Kidney epithelial cell (primary cell): ENCODE measurements around the gene GALNT16. TPM values are rescaled to one million over a fixed set of nuclear protein-coding genes. Genes with fewer than 3 reads are reported as not detected.

Source experiments
- DNase-seq: peaks from one replicate; pipeline ENCODE4 v3.0.0-alpha.2; 2010; ENCODE audit warnings: low read depth
- H3K27me3 ChIP-seq: 2 replicates; pipeline ENCODE4 v1.6.0; 2011; ENCODE audit warnings: low read length; ENCODE audit not compliant: control insufficient read depth, insufficient read depth
- H3K36me3 ChIP-seq: 2 replicates; pipeline ENCODE4 v1.5.1; 2011; ENCODE audit warnings: low read length; ENCODE audit not compliant: control insufficient read depth, insufficient read depth
- H3K4me3 ChIP-seq: 2 replicates; pipeline ENCODE4 v1.5.1; 2011; ENCODE audit warnings: low read depth, mild to moderate bottlenecking, control low read depth, low read length
- total RNA-seq: library from RNA; depleted of rRNA; stranded (reverse); fragments of >200 nt; gene quantifications from 2 replicates; pipeline ENCODE4 v1.2.3, GENCODE V29; 2015
- TF ChIP-seq, protein P1 (sequence below): IDR thresholded peaks from 2 replicates; pipeline ENCODE4 v1.5.1; 2011; ENCODE audit warnings: mild to moderate bottlenecking, moderate library complexity, low read length, control low read depth, inconsistent platforms; ENCODE audit not compliant: insufficient read depth, poor library complexity, severe bottlenecking

GALNT16 gene
- total RNA-seq, 1 donor from 2014 or later: 0.33 TPM

- H3K27me3 ChIP-seq: no peaks in the 10 kb centered on the region
- no peaks in the 10 kb centered on the region for H3K36me3 ChIP-seq
- no peak for DNase-seq
- no peak overlapping the region for H3K4me3 ChIP-seq
- TF ChIP-seq, protein P1, sequence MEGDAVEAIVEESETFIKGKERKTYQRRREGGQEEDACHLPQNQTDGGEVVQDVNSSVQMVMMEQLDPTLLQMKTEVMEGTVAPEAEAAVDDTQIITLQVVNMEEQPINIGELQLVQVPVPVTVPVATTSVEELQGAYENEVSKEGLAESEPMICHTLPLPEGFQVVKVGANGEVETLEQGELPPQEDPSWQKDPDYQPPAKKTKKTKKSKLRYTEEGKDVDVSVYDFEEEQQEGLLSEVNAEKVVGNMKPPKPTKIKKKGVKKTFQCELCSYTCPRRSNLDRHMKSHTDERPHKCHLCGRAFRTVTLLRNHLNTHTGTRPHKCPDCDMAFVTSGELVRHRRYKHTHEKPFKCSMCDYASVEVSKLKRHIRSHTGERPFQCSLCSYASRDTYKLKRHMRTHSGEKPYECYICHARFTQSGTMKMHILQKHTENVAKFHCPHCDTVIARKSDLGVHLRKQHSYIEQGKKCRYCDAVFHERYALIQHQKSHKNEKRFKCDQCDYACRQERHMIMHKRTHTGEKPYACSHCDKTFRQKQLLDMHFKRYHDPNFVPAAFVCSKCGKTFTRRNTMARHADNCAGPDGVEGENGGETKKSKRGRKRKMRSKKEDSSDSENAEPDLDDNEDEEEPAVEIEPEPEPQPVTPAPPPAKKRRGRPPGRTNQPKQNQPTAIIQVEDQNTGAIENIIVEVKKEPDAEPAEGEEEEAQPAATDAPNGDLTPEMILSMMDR: no peak
Measured at GRCh38 chr14:69404478-69404877, 144.5 kb downstream of the GALNT16 start.

GRCh38 chr14:69404883-69405282 is 144.9 kb downstream of the GALNT16 start:
- TF ChIP-seq, protein P1: no peak
- DNase-seq: no peak

GRCh38 chr14:69405762-69406161 is 145.8 kb downstream of the GALNT16 start:
- TF ChIP-seq, protein P1: no peak

More at GRCh38 chr14:69404883-69405282, 144.9 kb downstream of the GALNT16 start:
- Histone ChIP-seq H3K27me3 (no peaks in the 10 kb centered on the region), H3K4me3 (no peak overlapping the region), H3K36me3 (no peaks in the 10 kb centered on the region)

More at GRCh38 chr14:69405762-69406161, 145.8 kb downstream of the GALNT16 start:
- no peak for DNase-seq
- Histone ChIP-seq H3K4me3 (no peak overlapping the region), H3K27me3 (no peaks in the 10 kb centered on the region), H3K36me3 (no peaks in the 10 kb centered on the region)

Other genes starting within 250 kb of the GALNT16 start
- 23.6 and 25.9 TPM in 2 replicates for gene DCAF5, start 107.0 kb upstream of the GALNT16 start, total RNA-seq
- 27.9 and 34.2 TPM in 2 replicates for gene EXD2, start 68.7 kb upstream of the GALNT16 start, total RNA-seq
- gene ERH, start 138.1 kb downstream of the GALNT16 start, total RNA-seq: 107 and 141 TPM in 2 replicates
- gene SLC39A9, start 138.5 kb downstream of the GALNT16 start, total RNA-seq: 82.8 and 86.3 TPM in 2 replicates
- 0.41 and 0.84 TPM in 2 replicates for gene PLEKHD1, start 224.6 kb downstream of the GALNT16 start, total RNA-seq